ENCODE results near the gene IGF2BP1.
"Not testable (repeated sequence)": the region's sequence is repeated elsewhere in the genome, so short reads cannot be mapped to it uniquely, and the experiment has no call there.

Gene IGF2BP1

GRCh38 chr17:49036270-49036626, 39.1 kb downstream of the IGF2BP1 start:
- no peak for DNase-seq (ENCODE audit: low spot score)

DNA sequence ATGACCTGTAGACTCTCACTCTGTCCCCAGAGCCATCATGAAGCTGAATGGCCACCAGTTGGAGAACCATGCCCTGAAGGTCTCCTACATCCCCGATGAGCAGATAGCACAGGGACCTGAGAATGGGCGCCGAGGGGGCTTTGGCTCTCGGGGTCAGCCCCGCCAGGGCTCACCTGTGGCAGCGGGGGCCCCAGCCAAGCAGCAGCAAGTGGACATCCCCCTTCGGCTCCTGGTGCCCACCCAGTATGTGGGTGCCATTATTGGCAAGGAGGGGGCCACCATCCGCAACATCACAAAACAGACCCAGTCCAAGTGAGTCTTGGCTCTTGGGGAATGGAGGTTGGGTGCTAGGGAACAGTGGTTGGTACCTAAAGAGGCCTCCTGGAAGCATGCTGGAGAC, 41.0 kb downstream of the IGF2BP1 start:
- TF ChIP-seq CTCF (IDR thresholded peaks at IDR 0.05; ENCODE audit: extremely low read depth, missing control alignments): no peak
- DNase-seq (ENCODE audit: low spot score): no peak

More at GRCh38 chr17:49036270-49036626, 39.1 kb downstream of the IGF2BP1 start:
- no peak for TF ChIP-seq CTCF (IDR thresholded peaks at IDR 0.05; ENCODE audit: extremely low read depth, missing control alignments)

GRCh38 chr17:49038544-49038943, 41.4 kb downstream of the IGF2BP1 start:
- no peak for TF ChIP-seq CTCF (IDR thresholded peaks at IDR 0.05; ENCODE audit: extremely low read depth, missing control alignments)
- no peak for DNase-seq (ENCODE audit: low spot score)

GRCh38 chr17:49039518-49039917, 42.3 kb downstream of the IGF2BP1 start:
- not testable (repeated sequence) for DNase-seq (ENCODE audit: low spot score)

GRCh38 chr17:49041527-49041926, 44.3 kb downstream of the IGF2BP1 start:
- no peak for TF ChIP-seq CTCF (IDR thresholded peaks at IDR 0.05; ENCODE audit: extremely low read depth, missing control alignments)
- DNase-seq (ENCODE audit: low spot score): no peak

- TF ChIP-seq CTCF (IDR thresholded peaks at IDR 0.05; ENCODE audit: extremely low read depth, missing control alignments): no peak
- no peak for DNase-seq (ENCODE audit: low spot score)
Observed at GRCh38 chr17:49045376-49045775, 48.2 kb downstream of the IGF2BP1 start.

DNA sequence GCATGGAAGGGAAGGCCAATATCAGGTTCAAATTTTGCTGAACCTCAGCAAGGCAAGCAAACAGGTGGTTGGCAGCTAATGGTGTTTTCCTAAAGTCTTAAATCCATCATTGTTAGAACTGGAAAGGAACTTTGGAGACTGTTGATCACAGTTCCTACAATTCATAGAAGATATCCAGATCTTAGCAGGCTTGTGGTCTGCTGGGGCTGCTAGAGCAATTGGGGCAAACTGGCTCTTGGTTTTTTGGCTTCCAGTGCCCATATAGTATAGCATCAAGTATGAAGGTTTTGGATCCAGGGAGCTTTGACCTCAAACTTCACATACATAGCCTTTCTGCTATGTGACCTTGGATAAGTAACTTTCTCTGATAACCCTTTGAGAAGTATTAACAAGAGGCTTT, 49.7 kb downstream of the IGF2BP1 start:
- DNase-seq (ENCODE audit: low spot score): no peak
- no peak for TF ChIP-seq CTCF (IDR thresholded peaks at IDR 0.05; ENCODE audit: extremely low read depth, missing control alignments)

DNA sequence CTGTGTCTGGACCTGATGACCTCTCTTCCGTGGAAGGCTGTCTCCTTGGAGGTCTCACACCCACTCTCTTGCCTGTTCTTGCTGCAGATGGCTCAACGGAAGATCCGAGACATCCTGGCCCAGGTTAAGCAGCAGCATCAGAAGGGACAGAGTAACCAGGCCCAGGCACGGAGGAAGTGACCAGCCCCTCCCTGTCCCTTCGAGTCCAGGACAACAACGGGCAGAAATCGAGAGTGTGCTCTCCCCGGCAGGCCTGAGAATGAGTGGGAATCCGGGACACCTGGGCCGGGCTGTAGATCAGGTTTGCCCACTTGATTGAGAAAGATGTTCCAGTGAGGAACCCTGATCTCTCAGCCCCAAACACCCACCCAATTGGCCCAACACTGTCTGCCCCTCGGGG, 52.1 kb downstream of the IGF2BP1 start:
- TF ChIP-seq CTCF (IDR thresholded peaks at IDR 0.05; ENCODE audit: extremely low read depth, missing control alignments): no peak
- no peak for DNase-seq (ENCODE audit: low spot score)

Measured in GM20000 (cell line).